Neural progenitor cell (in vitro differentiated cells): ENCODE data around the gene LRP1B. TPM values are rescaled to one million over a fixed set of nuclear protein-coding genes. Genes with fewer than 3 reads are reported as not detected.

Experiments used
- DNase-seq: peaks from one replicate; pipeline ENCODE4 v3.0.0-alpha.2; 2016; ENCODE audit warnings: low spot score
- H2AFZ ChIP-seq: fragments of 200-600 bp; sonication (generic); replicated peaks from 2 replicates; pipeline ENCODE4 v1.6.1; 2016; ENCODE audit warnings: antibody characterized with exemption
- H3F3A ChIP-seq: fragments of 200-600 bp; sonication (generic); 2 replicates; pipeline ENCODE4 v1.6.1; 2016; ENCODE audit warnings: antibody characterized with exemption, low read depth
- H3K27ac ChIP-seq: fragments of 200-600 bp; sonication (generic); 2 replicates; pipeline ENCODE4 v1.5.1; 2016; ENCODE audit warnings: mild to moderate bottlenecking
- H3K27me3 ChIP-seq: fragments of 200-600 bp; sonication (generic); 2 replicates; pipeline ENCODE4 v1.6.1; 2016; ENCODE audit warnings: mild to moderate bottlenecking, moderate library complexity
- H3K36me3 ChIP-seq: fragments of 200-600 bp; sonication (generic); 2 replicates; pipeline ENCODE4 v1.5.1; 2016
- H3K4me1 ChIP-seq: fragments of 200-600 bp; sonication (generic); 2 replicates; pipeline ENCODE4 v1.6.1; 2016; ENCODE audit warnings: mixed run types
- H3K4me2 ChIP-seq: fragments of 200-600 bp; sonication (generic); 2 replicates; pipeline ENCODE4 v1.6.1; 2016
- H3K4me3 ChIP-seq: fragments of 200-600 bp; sonication (generic); 2 replicates; pipeline ENCODE4 v1.5.1; 2016
- H3K79me2 ChIP-seq: fragments of 200-600 bp; sonication (generic); 2 replicates; pipeline ENCODE4 v1.6.1; 2016; ENCODE audit warnings: low read depth
- H3K9ac ChIP-seq: fragments of 200-600 bp; sonication (generic); 2 replicates; pipeline ENCODE4 v1.6.1; 2016
- H3K9me3 ChIP-seq: fragments of 200-600 bp; sonication (generic); 2 replicates; pipeline ENCODE4 v1.5.1; 2016; ENCODE audit warnings: low read depth
- H4K20me1 ChIP-seq: fragments of 200-600 bp; sonication (generic); 2 replicates; pipeline ENCODE4 v1.6.1; 2016; ENCODE audit warnings: low read depth
- H3K27ac Mint-ChIP-seq: 3 replicates; pipeline ENCODE4 v1.8.0; 2021; ENCODE audit warnings: mixed read lengths
- H3K27me3 Mint-ChIP-seq: 2 replicates; pipeline ENCODE4 v1.8.0; 2022; ENCODE audit warnings: low read depth, mild to moderate bottlenecking, inconsistent platforms, moderate library complexity, mixed read lengths; ENCODE audit not compliant: insufficient read depth
- H3K36me3 Mint-ChIP-seq: 3 replicates; pipeline ENCODE4 v1.8.0; 2021; ENCODE audit warnings: mixed read lengths
- H3K4me1 Mint-ChIP-seq: 3 replicates; pipeline ENCODE4 v1.8.0; 2021; ENCODE audit warnings: mixed read lengths
- H3K4me3 Mint-ChIP-seq: 3 replicates; pipeline ENCODE4 v1.8.0; 2021; ENCODE audit warnings: mild to moderate bottlenecking, moderate library complexity, mixed read lengths
- H3K9me3 Mint-ChIP-seq: 3 replicates; pipeline ENCODE4 v1.8.0; 2020; ENCODE audit warnings: mixed read lengths
- CTCF ChIP-seq: fragments of 200-600 bp; sonication (generic); IDR thresholded peaks from 2 replicates; pipeline ENCODE4 v1.5.1; 2017; ENCODE audit warnings: antibody characterized with exemption, mild to moderate bottlenecking
- EZH2 ChIP-seq: fragments of 200-600 bp; sonication (generic); IDR thresholded peaks from 2 replicates; pipeline ENCODE4 v1.6.1; 2017; ENCODE audit warnings: antibody characterized with exemption, mild to moderate bottlenecking, moderate library complexity
- EZH2phosphoT487 ChIP-seq: fragments of 200-600 bp; sonication (generic); IDR thresholded peaks from 2 replicates; pipeline ENCODE4 v1.6.1; 2017; ENCODE audit warnings: antibody characterized with exemption
- total RNA-seq: library from RNA; depleted of rRNA; stranded (reverse); fragments of >200 nt; gene quantifications from 2 replicates; pipeline ENCODE4 v1.2.3, GENCODE V29; 2015; ENCODE audit warnings: low replicate concordance

LRP1B gene
- total RNA-seq, 1 donor from 2014 or later, result not detected

- no peaks in the 10 kb centered on the region for H3K36me3 ChIP-seq
- no peak overlapping the region for H3K9ac ChIP-seq
- Mint-ChIP-seq H3K27me3 (no peaks in the 10 kb centered on the region), H3K4me3 (no peak overlapping the region), H3K27ac (no peak overlapping the region), H3K9me3 (no peaks in the 10 kb centered on the region), H3K4me1 (no peaks in the 10 kb centered on the region), H3K36me3 (no peaks in the 10 kb centered on the region)
- H3K27ac ChIP-seq, result no peak overlapping the region
- no peak overlapping the region for H2AFZ ChIP-seq
- no peaks in the 10 kb centered on the region for H3K9me3 ChIP-seq
- no peaks in the 10 kb centered on the region for H4K20me1 ChIP-seq
- no peaks in the 10 kb centered on the region for H3K79me2 ChIP-seq
- no peaks in the 10 kb centered on the region for H3F3A ChIP-seq
- H3K4me1 ChIP-seq, result no peaks in the 10 kb centered on the region
- no peak overlapping the region for H3K4me3 ChIP-seq
- H3K27me3 ChIP-seq, result no peaks in the 10 kb centered on the region
- TF ChIP-seq CTCF, result no peak
- TF ChIP-seq EZH2, result no peak
- TF ChIP-seq EZH2phosphoT487, result no peak
- no peak for DNase-seq
- no peak overlapping the region for H3K4me2 ChIP-seq
Measured at GRCh38 chr2:140603416-140603815, 1527.4 kb downstream of the LRP1B start.

GRCh38 chr2:140601801-140602200 lies 1529.0 kb downstream of the LRP1B start:
- Histone ChIP-seq H3K27ac (no peak overlapping the region), H2AFZ (no peak overlapping the region), H3F3A (no peaks in the 10 kb centered on the region), H3K9ac (no peak overlapping the region), H4K20me1 (no peaks in the 10 kb centered on the region), H3K4me1 (no peaks in the 10 kb centered on the region), H3K4me3 (no peak overlapping the region), H3K36me3 (no peaks in the 10 kb centered on the region), H3K4me2 (no peak overlapping the region), H3K27me3 (no peaks in the 10 kb centered on the region), H3K79me2 (no peaks in the 10 kb centered on the region), H3K9me3 (no peaks in the 10 kb centered on the region)
- no peak overlapping the region for H3K27ac Mint-ChIP-seq
- no peak for DNase-seq
- H3K27me3 Mint-ChIP-seq, result no peaks in the 10 kb centered on the region
- H3K4me3 Mint-ChIP-seq, result no peak overlapping the region
- H3K9me3 Mint-ChIP-seq, result no peaks in the 10 kb centered on the region
- H3K4me1 Mint-ChIP-seq, result no peaks in the 10 kb centered on the region
- TF ChIP-seq EZH2phosphoT487 (no peak), CTCF (no peak), EZH2 (no peak)
- H3K36me3 Mint-ChIP-seq, result no peaks in the 10 kb centered on the region

GRCh38 chr2:140601342-140601741 lies 1529.5 kb downstream of the LRP1B start:
- Mint-ChIP-seq H3K36me3 (no peaks in the 10 kb centered on the region), H3K27me3 (no peaks in the 10 kb centered on the region), H3K9me3 (no peaks in the 10 kb centered on the region), H3K4me1 (no peaks in the 10 kb centered on the region), H3K4me3 (no peak overlapping the region), H3K27ac (no peak overlapping the region)
- Histone ChIP-seq H3K4me1 (no peaks in the 10 kb centered on the region), H3K36me3 (no peaks in the 10 kb centered on the region), H3K4me2 (no peak overlapping the region), H2AFZ (no peak overlapping the region), H3K9me3 (no peaks in the 10 kb centered on the region), H3K79me2 (no peaks in the 10 kb centered on the region), H3F3A (no peaks in the 10 kb centered on the region), H4K20me1 (no peaks in the 10 kb centered on the region), H3K4me3 (no peak overlapping the region), H3K9ac (no peak overlapping the region), H3K27ac (no peak overlapping the region), H3K27me3 (no peaks in the 10 kb centered on the region)
- DNase-seq, result no peak
- no peak for TF ChIP-seq EZH2
- no peak for TF ChIP-seq EZH2phosphoT487
- no peak for TF ChIP-seq CTCF
